ENCODE results near the gene PUS7L. TPM values are rescaled to one million over a fixed set of nuclear protein-coding genes. Genes with fewer than 3 reads are reported as not detected.
"Not testable (repeated sequence)": the region's sequence is repeated elsewhere in the genome, so short reads cannot be mapped to it uniquely, and the experiment has no call there.

PUS7L gene
- total RNA-seq, 1 experiment from 2014 or later = 14.4 TPM

- no peaks in the 10 kb centered on the region for H3K23me2 ChIP-seq (ENCODE audit: insufficient read length, low read depth, low read length, poor library complexity, severe bottlenecking)
- H3K56ac ChIP-seq (ENCODE audit: insufficient read length, low read depth, low read length) = no peak overlapping the region
- no peak overlapping the region for H3K23ac ChIP-seq (ENCODE audit: insufficient read length, low read depth, low read length)
- no peak for TF ChIP-seq CTCF (conservative IDR thresholded peaks at IDR 0.05)
- Mint-ChIP-seq H3K36me3 (ENCODE audit: insufficient read depth in 1 of 3, low read depth in 3 of 3) (peaks cover 0 to 18% (median 0%) of the 10 kb centered on the region in 3 experiments; a peak in 4 of 7 replicates), H3K27ac (no peak overlapping the region), H3K9me3 (peaks cover 0 to 7% of the 10 kb centered on the region in 2 experiments; a peak in 4 of 5 replicates), H3K4me1 (peaks cover 5 to 17% of the 10 kb centered on the region in 2 experiments; a peak in 3 of 4 replicates), H3K4me3 (no peak overlapping the region), H3K27me3 (ENCODE audit: low read depth) (no peaks in the 10 kb centered on the region; the same call in none of the 2 replicates)
- H2BK12ac ChIP-seq (ENCODE audit: insufficient read length, low read depth, low read length) = no peak overlapping the region
- H3K79me2 ChIP-seq (ENCODE audit: insufficient read depth, low read length) = no peaks in the 10 kb centered on the region
- no peak overlapping the region for H4K8ac ChIP-seq (replicated peaks; ENCODE audit: insufficient read length, low read depth, low read length)
- no peaks in the 10 kb centered on the region for H3K9me3 ChIP-seq (ENCODE audit: control insufficient read depth, low read depth, low read length)
- no peak for DNase-seq
- no peak overlapping the region for H3K18ac ChIP-seq (ENCODE audit: insufficient read length, low read depth, low read length)
- H3K79me1 ChIP-seq (ENCODE audit: insufficient read depth, low read depth, low read length, poor library complexity, severe bottlenecking) = no peaks in the 10 kb centered on the region
- H4K91ac ChIP-seq (ENCODE audit: insufficient read length, low read depth, low read length) = no peak overlapping the region
- no peak overlapping the region for H3K14ac ChIP-seq (ENCODE audit: insufficient read depth, low read length)
- H4K20me1 ChIP-seq (ENCODE audit: control insufficient read depth, insufficient read depth, insufficient read length) = no peaks in the 10 kb centered on the region
- H3K4ac ChIP-seq (ENCODE audit: low read depth, low read length) = no peak overlapping the region
- H4K5ac ChIP-seq (ENCODE audit: insufficient read length, low read depth, low read length) = no peak overlapping the region
- H3K4me1 ChIP-seq (ENCODE audit: insufficient read depth, low read length) = no peaks in the 10 kb centered on the region
- no peak overlapping the region for H2AFZ ChIP-seq (ENCODE audit: low read length)
- H2BK15ac ChIP-seq (ENCODE audit: low read depth, low read length) = no peak overlapping the region
- H2BK20ac ChIP-seq (ENCODE audit: low read depth, low read length, poor library complexity, severe bottlenecking) = no peak overlapping the region
- WGBS (ENCODE audit: extremely low coverage, insufficient read length, low lambda C conversion rate) = no CpG with 5 or more reads among the region's 2 CpGs
- no peak overlapping the region for H2AK5ac ChIP-seq (ENCODE audit: insufficient read length, low read length)
- no peak overlapping the region for H3T11ph ChIP-seq (ENCODE audit: low read length)
- no peak overlapping the region for H3K4me2 ChIP-seq (ENCODE audit: insufficient read depth, insufficient read length, low read length)
- H2BK120ac ChIP-seq (ENCODE audit: low read depth, low read length, poor library complexity, severe bottlenecking) = no peak overlapping the region
- no peak overlapping the region for H3K27ac ChIP-seq (ENCODE audit: insufficient read length, low read depth, low read length)
- H2BK5ac ChIP-seq (ENCODE audit: insufficient read length, low read length) = no peak overlapping the region
- no peaks in the 10 kb centered on the region for H3K27me3 ChIP-seq (ENCODE audit: insufficient read depth, low read length)
- no peak overlapping the region for H3K9ac ChIP-seq (ENCODE audit: extremely low read depth, insufficient read length, low read length)
Measured at GRCh38 chr12:43711348-43711747, 47.2 kb downstream of the PUS7L start.

- H4K8ac ChIP-seq (replicated peaks; ENCODE audit: insufficient read length, low read depth, low read length); H3K14ac ChIP-seq (ENCODE audit: insufficient read depth, low read length); H2AK5ac ChIP-seq (ENCODE audit: insufficient read length, low read length); H3K27me3 ChIP-seq (ENCODE audit: insufficient read depth, low read length); H2BK12ac ChIP-seq (ENCODE audit: insufficient read length, low read depth, low read length); H4K20me1 ChIP-seq (ENCODE audit: control insufficient read depth, insufficient read depth, insufficient read length); H3K23ac ChIP-seq (ENCODE audit: insufficient read length, low read depth, low read length); H3K9ac ChIP-seq (ENCODE audit: extremely low read depth, insufficient read length, low read length); H3K79me2 ChIP-seq (ENCODE audit: insufficient read depth, low read length); H4K91ac ChIP-seq (ENCODE audit: insufficient read length, low read depth, low read length); H3K27me3 Mint-ChIP-seq (ENCODE audit: low read depth); H3K27ac ChIP-seq (ENCODE audit: insufficient read length, low read depth, low read length); H3K79me1 ChIP-seq (ENCODE audit: insufficient read depth, low read depth, low read length, poor library complexity, severe bottlenecking); H4K5ac ChIP-seq (ENCODE audit: insufficient read length, low read depth, low read length); H3T11ph ChIP-seq (ENCODE audit: low read length); H3K18ac ChIP-seq (ENCODE audit: insufficient read length, low read depth, low read length); H3K4me2 ChIP-seq (ENCODE audit: insufficient read depth, insufficient read length, low read length); H2AFZ ChIP-seq (ENCODE audit: low read length); H3K4ac ChIP-seq (ENCODE audit: low read depth, low read length); H2BK5ac ChIP-seq (ENCODE audit: insufficient read length, low read length); H2BK20ac ChIP-seq (ENCODE audit: low read depth, low read length, poor library complexity, severe bottlenecking); H2BK120ac ChIP-seq (ENCODE audit: low read depth, low read length, poor library complexity, severe bottlenecking); H3K23me2 ChIP-seq (ENCODE audit: insufficient read length, low read depth, low read length, poor library complexity, severe bottlenecking); H3K56ac ChIP-seq (ENCODE audit: insufficient read length, low read depth, low read length); DNase-seq; H3K9me3 Mint-ChIP-seq; H3K4me1 ChIP-seq (ENCODE audit: insufficient read depth, low read length); H3K9me3 ChIP-seq (ENCODE audit: control insufficient read depth, low read depth, low read length); H3K27ac Mint-ChIP-seq; H2BK15ac ChIP-seq (ENCODE audit: low read depth, low read length); H3K4me3 Mint-ChIP-seq: not testable (repeated sequence)
- no CpG with 5 or more reads among the region's 2 CpGs for WGBS (ENCODE audit: extremely low coverage, insufficient read length, low lambda C conversion rate)
- Mint-ChIP-seq H3K4me1 (peaks cover 3 to 15% of the 10 kb centered on the region in 2 experiments), H3K36me3 (ENCODE audit: insufficient read depth in 1 of 3, low read depth in 3 of 3) (peaks cover 0 to 13% (median 0%) of the 10 kb centered on the region in 3 experiments; a peak in 4 of 7 replicates)
Measured at GRCh38 chr12:43703772-43704171, 54.8 kb downstream of the PUS7L start.

Data from H9 (cell line).